Keratinocyte (primary cell): Measurements from ENCODE around the gene NME8.

ENCODE experiments used
- EZH2 ChIP-seq: IDR thresholded peaks from one replicate; pipeline ENCODE4 v1.6.1; 2012; ENCODE audit warnings: inconsistent platforms, mild to moderate bottlenecking, low read length, moderate library complexity
- TF ChIP-seq, protein P1 (sequence below), 3 experiments: IDR thresholded peaks in 1 of 3; conservative IDR thresholded peaks in 1 of 3; optimal IDR thresholded peaks in 1 of 3; 2 replicates in 2 of 3; 3 replicates in 1 of 3; pipeline versions ENCODE3 to v1.5.1; 2011; ENCODE audit warnings: low read length in 3 of 3, mild to moderate bottlenecking in 3 of 3, moderate library complexity in 2 of 3, control low read depth in 1 of 3, inconsistent platforms in 1 of 3; ENCODE audit not compliant: insufficient read depth in 2 of 3; ENCODE audit errors: extremely low read depth in 1 of 3

DNA sequence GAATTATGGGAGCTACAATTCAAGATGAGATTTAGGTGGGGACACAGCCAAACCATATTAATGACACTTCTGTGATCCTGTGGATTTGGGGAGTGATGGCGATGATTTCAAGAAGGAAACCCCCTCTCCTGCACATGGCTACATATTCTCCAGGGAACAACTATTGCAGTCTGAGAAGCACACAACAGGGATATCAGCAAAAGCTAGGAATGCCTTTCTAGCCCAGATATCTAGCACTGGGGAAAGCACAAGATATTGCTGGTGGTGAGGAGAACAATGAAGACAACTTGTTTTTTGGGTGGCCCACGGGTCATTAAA is 96.3 kb downstream of the NME8 start:
- TF ChIP-seq, protein P1, sequence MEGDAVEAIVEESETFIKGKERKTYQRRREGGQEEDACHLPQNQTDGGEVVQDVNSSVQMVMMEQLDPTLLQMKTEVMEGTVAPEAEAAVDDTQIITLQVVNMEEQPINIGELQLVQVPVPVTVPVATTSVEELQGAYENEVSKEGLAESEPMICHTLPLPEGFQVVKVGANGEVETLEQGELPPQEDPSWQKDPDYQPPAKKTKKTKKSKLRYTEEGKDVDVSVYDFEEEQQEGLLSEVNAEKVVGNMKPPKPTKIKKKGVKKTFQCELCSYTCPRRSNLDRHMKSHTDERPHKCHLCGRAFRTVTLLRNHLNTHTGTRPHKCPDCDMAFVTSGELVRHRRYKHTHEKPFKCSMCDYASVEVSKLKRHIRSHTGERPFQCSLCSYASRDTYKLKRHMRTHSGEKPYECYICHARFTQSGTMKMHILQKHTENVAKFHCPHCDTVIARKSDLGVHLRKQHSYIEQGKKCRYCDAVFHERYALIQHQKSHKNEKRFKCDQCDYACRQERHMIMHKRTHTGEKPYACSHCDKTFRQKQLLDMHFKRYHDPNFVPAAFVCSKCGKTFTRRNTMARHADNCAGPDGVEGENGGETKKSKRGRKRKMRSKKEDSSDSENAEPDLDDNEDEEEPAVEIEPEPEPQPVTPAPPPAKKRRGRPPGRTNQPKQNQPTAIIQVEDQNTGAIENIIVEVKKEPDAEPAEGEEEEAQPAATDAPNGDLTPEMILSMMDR (optimal IDR thresholded peaks at IDR 0.05 in 1 of 3, IDR thresholded peaks at IDR 0.05 in 1 of 3, conservative IDR thresholded peaks at IDR 0.05 in 1 of 3; ENCODE audit: extremely low read depth in 1 of 3, insufficient read depth in 2 of 3, low read length in 3 of 3) = no peak
- no peak for TF ChIP-seq EZH2
